Measurements from ENCODE around the gene TMPO.

- TF ChIP-seq EZH2 (IDR thresholded peaks at IDR 0.05; ENCODE audit: insufficient read depth, poor library complexity, severe bottlenecking) (no peak), EZH2phosphoT487 (IDR thresholded peaks at IDR 0.05; ENCODE audit: insufficient read depth, low read depth) (no peak)
Observed at GRCh38 chr12:98469109-98469508, 46.3 kb upstream of the TMPO start.
